ENCODE data around the gene FHDC1. TPM values are rescaled to one million over a fixed set of nuclear protein-coding genes. Genes with fewer than 3 reads are reported as not detected.

FHDC1 gene
- total and polyA plus RNA-seq, 10 of the 15 experiments (the other 5 are each of a cell fraction or from before 2014, with no cell fraction given) = 0.04 to 0.12 (median 0.06) TPM; not detected in 3

GRCh38 chr4:152920768-152921167 is 15.4 kb upstream of the FHDC1 start:
- Histone ChIP-seq H3K27ac (ENCODE audit: control insufficient read depth, insufficient read depth) (no peak overlapping the region), H4K20me1 (ENCODE audit: control insufficient read depth, insufficient read depth) (no peaks in the 10 kb centered on the region), H3K36me3 (ENCODE audit: control insufficient read depth in 2 of 2, insufficient read depth in 2 of 2, low read length in 1 of 2) (no peaks in the 10 kb centered on the region), H3K79me2 (ENCODE audit: control insufficient read depth, insufficient read depth, low read length) (no peaks in the 10 kb centered on the region), H3K4me2 (ENCODE audit: control insufficient read depth, insufficient read depth) (no peak overlapping the region), H3K4me1 (ENCODE audit: control insufficient read depth, insufficient read depth, low read length) (no peaks in the 10 kb centered on the region), H3K4me3 (no peak overlapping the region), H3K9me3 (replicated peaks; ENCODE audit: control insufficient read depth, insufficient read depth, low read length) (peaks cover 3% of the 10 kb centered on the region; the same call in 2 of the 3 replicates), H2AFZ (ENCODE audit: control insufficient read depth, low read depth, low read length) (no peak overlapping the region), H3K27me3 (replicated peaks in 1 of 2; ENCODE audit: control insufficient read depth in 2 of 2, insufficient read depth in 2 of 2, low read length in 1 of 2) (no peaks in the 10 kb centered on the region), H3K9ac (ENCODE audit: control insufficient read depth, insufficient read depth, low read length) (no peak overlapping the region)
- DNase-seq (ENCODE audit: low read depth, low spot score) (no peak), ATAC-seq (no peak), FAIRE-seq (no peak)
- in situ Hi-C loops (cut with MboI) (no loop called here), intact Hi-C loops (cut with micrococcal nuclease; ENCODE audit: unreplicated experiment) (no loop called here)
- ChIA-PET SMC1A (ENCODE audit: uncharacterized antibody, unreplicated experiment) (interaction anchor here (0.9 kb wide), 2 partner anchors 9 to 17 kb away, joined by 3 read pairs; no protein-coding TSS in a partner anchor), CTCF (interaction anchor here (1.1 kb wide), 1 partner anchor 40 kb away, joined by 4 read pairs; no protein-coding TSS in a partner anchor), RAD21 (ENCODE audit: unreplicated experiment) (no interaction called here), POLR2A (no interaction called here)
- BruUV-seq (replicated peaks) = no TSS peak
- WGBS (ENCODE audit: insufficient coverage, insufficient replicate concordance, low lambda C conversion rate, missing lambda C conversion rate) = 0% methylated on average over 1 of the region's 1 CpG
- TF ChIP-seq PML (IDR thresholded peaks at IDR 0.05; ENCODE audit: low read length) = no peak
- TF ChIP-seq E2F4 (IDR thresholded peaks at IDR 0.05; ENCODE audit: low read depth, low read length) = no peak
- TF ChIP-seq CBX3 (IDR thresholded peaks at IDR 0.05; ENCODE audit: borderline replicate concordance, low read depth) = no peak
- TF ChIP-seq ZBTB11 (CRISPR knock-in tag; IDR thresholded peaks at IDR 0.05) = no peak
- TF ChIP-seq RFX5 (IDR thresholded peaks at IDR 0.05; ENCODE audit: low read depth, low read length) = no peak
- no peak for TF ChIP-seq CEBPZ (IDR thresholded peaks at IDR 0.05; ENCODE audit: low read depth, low read length)
- TF ChIP-seq RCOR1 (conservative IDR thresholded peaks at IDR 0.05; ENCODE audit: low read depth, low read length) = no peak
- TF ChIP-seq E2F8 (IDR thresholded peaks at IDR 0.05; ENCODE audit: low read depth, partially characterized antibody) = no peak
- TF ChIP-seq ZZZ3 (IDR thresholded peaks at IDR 0.05; ENCODE audit: control insufficient read depth, insufficient read length, low read depth) = no peak
- no peak for TF ChIP-seq POLR2A (IDR thresholded peaks at IDR 0.05; ENCODE audit: low read depth, low read length)
- no peak for TF ChIP-seq SIN3A (IDR thresholded peaks at IDR 0.05; ENCODE audit: low read depth, low read length)
- TF ChIP-seq MYC (IDR thresholded peaks at IDR 0.05; ENCODE audit: insufficient read depth, insufficient read length, insufficient replicate concordance, low read length, severe bottlenecking) = no peak
- TF ChIP-seq HDAC6 (IDR thresholded peaks at IDR 0.05; ENCODE audit: unreplicated experiment) = no peak
- no peak for TF ChIP-seq WRNIP1 (IDR thresholded peaks at IDR 0.05; ENCODE audit: borderline replicate concordance, low read depth, low read length)
